Measurements from ENCODE around the gene PLA2G4F.

The PLA2G4F gene

GRCh38 chr15:42163291-42163690, 6.9 kb upstream of the PLA2G4F start:
- DNase-seq: no peak

GRCh38 chr15:42160136-42160535, 3.7 kb upstream of the PLA2G4F start:
- no peak for DNase-seq

DNA sequence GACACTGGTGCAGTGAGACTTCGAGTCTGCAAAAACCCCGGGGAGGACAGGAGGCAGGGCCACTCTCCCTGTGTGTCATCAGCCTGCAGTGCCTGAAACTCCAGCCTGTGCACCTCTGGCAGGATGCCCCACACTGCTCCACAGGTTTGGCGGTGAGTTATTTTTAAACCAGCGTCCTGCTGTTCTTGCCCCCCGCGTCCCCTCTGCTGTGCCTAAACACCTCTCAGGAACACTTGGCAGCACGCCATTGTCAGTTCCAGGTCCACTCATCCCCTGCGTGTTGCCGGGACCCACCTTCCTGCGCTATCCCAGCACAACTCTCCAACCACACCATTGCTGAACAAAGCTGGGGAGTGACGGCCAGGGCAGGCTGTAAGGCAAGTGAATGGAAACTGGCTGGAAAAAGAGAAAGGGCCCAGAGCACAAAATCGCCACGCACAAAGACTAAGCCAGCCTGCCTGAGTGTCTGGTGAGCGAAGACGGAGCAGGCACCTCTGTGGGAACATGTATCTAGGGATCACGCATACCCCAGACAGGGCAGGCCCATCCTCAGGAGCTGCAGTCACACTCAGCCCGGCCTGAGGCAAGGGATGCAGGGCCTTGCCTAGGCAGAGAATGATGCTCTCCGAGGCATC, 3.1 kb upstream of the PLA2G4F start:
- DNase-seq: no peak

DNA sequence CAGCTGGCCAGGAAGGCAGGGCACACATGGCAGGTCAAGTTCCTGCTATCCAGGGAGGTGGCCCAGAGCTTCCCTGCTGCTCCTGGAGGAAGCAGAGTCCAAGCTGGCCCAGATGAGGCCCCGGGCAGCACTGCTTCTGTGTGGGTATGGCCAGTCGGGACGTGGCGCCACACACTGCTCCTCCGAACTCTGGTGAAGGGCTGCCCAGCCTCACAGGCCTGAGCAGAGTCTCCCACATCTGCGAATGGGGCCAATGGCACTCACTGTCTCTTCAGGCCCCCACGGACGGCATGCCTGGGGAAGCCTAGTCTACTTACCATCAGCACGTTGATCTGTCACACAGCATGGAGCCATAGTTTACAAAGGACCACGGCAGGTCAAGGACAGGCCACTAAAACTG, 2.5 kb upstream of the PLA2G4F start:
- DNase-seq: no peak

- DNase-seq: no peak
Observed at GRCh38 chr15:42157981-42158765, 1.7 kb upstream of the PLA2G4F start.

DNA sequence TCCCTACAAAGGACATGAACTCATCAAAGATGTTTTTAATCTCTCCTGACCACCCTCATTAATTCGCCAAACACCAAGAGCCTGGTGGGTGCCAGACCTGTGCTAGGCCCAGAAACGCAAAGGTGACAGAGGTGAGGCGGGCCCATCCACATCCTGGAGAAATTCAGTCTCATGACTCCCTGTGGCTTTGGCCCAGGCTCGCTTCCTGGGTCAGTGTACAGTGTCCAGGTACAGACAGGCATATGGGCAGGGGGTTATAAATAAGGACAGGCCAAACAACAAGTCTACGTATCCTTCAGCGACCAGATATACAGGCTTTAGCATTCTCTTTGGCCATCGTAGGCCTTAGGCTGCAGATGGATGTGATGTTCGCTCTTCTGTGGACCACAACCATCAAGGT, 945 bp upstream of the PLA2G4F start:
- DNase-seq: no peak

DNA sequence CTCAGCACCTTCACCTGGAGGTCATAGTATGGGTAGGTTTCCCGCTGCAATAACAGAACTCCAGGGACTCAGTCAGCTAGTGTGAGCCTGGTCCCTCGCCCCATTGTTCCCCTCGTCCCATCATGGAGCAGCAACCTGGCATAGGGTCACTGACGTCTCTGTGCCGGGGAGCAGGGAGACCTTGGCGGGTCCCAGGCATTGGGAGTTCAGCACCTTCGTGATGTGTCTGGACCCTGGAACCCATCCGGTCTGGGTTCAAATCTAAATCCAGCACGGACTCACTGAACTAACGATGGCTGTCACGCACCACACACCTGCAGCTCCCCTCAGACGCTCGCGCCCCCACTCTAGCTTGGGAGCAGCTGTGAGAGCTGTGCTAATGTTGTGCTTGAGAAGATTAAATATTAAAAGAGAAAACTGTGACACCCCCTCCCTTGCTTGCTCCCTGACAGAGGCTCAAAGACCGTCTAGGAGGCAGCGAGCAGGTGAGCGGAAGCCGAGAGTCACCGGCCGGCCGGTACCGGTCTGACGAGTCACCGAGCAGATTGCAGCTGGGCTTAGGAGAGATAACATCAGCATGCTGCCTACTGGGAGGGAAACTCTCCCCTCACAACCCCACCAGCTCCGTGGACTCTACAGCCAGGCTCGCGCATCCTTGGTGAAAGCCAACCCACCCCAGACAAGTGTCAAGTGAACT, 742 bp downstream of the PLA2G4F start:
- DNase-seq: no peak

GRCh38 chr15:42154956-42155355, 1.5 kb downstream of the PLA2G4F start:
- DNase-seq: no peak

DNA sequence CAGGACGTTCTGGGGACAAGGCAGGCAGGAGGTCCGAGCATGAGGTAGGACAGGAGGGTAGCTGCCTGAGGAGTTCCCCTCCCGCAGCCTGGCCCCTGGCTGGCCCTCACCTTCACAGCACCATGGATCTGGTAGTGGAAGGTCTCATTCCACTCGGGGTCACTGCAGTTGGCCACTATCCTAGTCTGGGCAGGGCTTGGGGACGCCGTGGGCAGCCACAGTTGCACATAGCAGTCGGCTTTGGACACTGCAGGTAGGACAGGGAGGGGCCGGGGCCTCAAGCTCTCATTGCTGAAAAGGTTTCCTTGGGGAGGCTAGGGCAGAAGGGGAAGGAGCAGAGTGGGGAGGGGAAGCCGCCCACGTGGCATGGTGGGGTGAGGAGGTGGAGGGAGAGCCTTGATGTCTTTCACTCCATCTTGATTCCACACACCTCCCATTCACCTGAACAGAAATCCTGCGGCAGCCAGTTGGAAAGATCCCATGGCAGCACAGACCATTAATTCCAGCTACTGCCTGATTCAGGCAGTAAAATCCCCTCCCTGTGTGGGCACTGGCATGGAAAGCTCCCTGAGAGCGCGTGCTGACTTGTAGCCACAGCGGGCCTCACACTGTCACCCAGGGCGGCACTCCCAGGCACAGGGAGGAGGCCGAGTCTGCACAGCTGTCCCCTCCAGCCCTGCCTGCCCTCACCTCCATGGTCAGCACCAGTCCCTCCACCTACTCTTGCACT, 2.1 kb downstream of the PLA2G4F start:
- no peak for DNase-seq

DNA sequence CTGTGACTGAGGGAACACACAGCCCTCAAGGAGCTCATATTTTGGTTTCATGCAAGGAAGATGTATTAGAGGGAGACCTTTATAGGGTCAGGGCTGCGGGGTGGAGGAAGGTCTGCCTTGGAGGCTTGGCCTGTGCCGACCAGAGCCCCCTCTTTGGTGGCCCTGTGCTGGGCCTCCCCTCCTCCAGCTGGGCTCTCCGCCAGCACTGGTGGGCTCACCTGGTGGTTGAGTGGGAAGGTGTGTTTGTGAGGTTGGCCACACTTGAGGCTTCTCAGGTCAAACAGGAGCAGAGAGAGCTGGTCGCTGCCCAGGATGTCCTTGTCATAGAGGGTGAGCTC, 2.6 kb downstream of the PLA2G4F start:
- DNase-seq: no peak

DNA sequence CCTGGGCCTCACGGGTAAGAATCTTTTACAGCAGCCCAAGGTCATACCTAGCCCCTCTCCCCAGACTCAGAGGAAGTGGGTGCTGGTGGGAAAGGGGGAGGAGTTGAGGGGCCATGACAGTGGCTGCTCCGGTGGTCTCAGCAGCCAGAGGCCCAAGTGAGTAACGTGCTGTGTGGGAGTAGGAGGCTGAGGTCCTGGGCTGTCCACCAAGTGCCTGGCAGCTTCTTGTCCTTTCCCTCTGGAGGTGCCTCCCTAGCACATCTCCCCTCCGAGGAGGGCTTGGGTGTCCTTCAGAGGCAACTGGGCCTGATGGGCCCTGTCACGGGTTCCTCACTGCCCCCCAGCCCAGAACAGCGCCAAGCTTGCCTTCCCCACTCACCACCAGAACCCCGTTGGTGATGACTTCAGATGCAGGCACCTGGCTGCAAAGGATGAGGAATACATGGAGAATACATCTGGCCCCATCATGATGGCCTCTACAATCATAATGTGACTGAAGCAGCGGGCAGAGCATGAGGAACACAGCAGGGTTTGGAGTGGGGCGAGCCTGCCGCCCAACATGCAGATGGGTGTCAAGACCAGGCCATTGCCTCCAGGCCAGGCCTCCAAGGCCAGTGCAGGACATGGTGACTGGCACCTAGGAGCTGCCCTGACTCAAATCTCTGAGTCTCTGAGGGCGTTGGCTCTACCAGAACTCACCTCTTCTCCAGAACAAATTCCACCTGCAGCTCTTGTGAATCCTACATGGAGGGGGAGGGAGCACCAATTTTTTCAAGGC, 3.3 kb downstream of the PLA2G4F start:
- no peak for DNase-seq

DNA sequence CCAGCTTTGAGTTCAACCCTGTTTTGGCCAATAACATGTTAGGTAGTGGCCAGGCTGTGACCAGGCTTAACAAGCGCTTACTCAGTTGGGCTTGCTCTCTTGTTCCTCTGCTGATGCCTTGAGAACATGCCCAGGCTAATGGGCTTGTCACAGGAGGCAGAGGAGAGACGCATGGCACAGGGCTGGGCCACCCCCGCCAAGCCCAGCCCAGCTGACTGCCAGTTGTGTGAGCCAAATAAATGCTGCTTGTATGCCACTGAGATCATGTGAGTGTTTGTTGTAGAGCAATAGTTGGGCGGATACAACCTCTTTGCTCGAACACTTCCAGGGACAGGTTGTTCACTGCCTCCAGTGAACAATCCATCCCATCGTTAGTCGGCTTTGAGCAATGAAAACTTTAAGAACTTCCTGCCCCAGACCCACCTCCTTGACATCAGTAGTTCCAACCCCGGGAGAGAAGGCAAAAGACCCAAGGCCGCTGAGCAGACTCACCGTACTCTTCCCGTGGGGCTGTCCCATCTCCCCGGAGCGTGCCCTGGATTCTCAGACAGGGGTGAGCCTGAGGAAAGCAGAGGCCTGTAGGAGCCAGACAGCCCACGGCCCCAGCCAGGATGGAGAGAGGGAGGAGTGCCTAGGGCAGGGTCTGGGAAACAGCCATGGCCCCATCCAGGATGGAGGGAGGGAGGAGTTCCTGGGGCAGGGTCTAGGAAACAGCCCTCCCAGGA, 4.1 kb downstream of the PLA2G4F start:
- no peak for DNase-seq

DNA sequence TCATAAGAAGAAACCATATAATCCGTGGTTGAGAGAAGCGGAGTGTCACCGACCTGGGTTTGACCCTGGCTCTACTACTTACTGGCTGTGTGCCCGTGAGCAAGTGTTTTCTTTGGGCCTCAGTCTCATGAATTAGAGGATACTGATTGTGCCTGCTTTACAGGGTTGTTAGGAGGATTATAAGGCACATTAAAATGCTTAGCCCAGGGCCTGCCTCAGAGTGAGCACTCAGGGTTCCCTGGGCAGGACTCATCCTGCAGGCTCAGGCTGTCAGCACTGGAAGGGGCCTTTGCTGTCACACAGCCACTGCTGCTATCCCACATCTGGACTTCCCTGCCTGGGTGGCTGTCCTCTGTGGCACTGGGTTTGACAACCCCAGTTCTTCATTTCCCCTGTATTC, 4.7 kb downstream of the PLA2G4F start:
- DNase-seq: no peak

- no peak for DNase-seq
Observed at GRCh38 chr15:42151141-42151561, 5.3 kb downstream of the PLA2G4F start.

GRCh38 chr15:42150219-42150970, 6.0 kb downstream of the PLA2G4F start:
- no peak for DNase-seq

DNA sequence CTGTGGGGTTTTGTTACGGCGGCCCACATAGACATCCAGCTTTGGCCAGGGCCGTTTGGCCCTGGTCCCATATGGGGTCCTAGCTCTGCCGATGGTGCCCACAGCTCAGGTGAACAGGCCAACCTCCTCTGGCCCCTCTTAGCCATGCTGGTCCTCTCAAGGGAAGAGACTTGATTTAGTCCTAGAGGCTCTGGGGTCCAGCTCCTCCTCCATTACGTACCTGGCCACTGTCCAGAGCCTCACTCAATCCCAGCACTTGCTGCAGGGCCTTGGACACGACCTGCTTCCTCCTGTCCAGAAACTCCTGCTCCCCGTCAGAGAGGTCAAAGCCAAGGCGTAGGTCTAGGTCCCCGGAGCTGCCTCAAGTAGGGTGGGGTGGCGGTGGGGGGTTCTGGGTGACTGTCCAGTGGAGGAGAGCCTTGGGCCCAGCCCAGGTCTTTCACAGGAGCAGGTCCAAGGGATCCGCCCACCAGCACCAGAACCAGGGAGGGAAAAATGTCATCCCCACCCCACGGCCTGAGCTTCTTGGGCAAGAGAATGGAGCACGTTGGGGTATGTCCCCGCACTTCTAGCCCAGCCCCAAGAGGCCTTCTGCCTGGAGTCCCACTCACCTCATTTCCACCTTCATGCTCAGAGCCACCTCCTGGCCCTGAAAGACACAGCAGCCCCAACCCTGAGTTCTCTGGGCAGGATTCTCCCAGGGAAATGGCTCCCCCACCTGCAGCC, 6.8 kb downstream of the PLA2G4F start:
- no peak for DNase-seq

DNA sequence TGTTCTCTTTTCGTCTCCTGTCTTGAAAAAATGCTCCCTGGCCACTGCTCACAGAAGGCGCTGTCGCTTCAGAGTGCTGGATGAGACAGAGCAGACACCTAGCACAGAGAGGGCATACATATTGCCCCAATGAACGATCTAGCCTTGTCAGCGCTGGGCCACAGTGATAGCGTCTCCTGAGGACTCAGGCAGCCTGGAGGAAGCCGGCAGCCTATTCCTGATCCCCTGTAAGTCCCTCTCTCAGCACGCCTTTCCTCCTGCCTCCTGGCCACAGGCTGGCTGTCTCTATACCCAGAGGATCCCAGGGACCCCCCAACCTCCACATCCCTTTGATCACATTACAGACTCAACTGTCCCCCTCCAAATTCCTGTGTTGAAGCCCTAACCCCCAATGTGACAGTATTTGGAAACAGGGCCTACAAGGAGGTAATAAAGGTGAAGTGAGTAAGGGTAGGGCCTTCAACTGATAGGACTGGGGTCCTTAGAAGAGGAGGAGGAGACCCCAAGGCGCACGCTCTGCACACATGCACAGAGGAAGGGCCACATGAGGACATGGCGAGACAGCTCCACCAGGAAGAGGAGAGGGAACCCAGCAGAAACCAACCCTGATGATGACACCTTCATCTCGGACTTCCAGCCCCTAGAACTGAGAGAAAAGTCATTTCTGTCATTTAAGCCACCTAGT, 7.5 kb downstream of the PLA2G4F start:
- DNase-seq: no peak

DNA sequence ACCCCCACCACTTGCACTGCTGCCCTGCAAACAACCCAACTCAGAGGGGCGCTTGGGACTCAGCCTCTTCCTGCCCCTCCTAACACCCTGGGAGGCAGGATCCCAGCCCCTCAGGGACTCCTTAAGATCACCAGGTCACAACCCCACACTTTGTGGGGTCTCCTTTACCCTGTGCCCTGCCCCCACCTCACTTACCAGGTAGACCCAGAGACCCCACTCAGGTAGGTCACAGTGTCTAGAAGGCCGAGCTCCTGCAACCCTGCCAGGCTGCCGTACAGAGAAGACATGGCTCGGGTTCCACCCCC, 9.1 kb downstream of the PLA2G4F start:
- DNase-seq: no peak

DNA sequence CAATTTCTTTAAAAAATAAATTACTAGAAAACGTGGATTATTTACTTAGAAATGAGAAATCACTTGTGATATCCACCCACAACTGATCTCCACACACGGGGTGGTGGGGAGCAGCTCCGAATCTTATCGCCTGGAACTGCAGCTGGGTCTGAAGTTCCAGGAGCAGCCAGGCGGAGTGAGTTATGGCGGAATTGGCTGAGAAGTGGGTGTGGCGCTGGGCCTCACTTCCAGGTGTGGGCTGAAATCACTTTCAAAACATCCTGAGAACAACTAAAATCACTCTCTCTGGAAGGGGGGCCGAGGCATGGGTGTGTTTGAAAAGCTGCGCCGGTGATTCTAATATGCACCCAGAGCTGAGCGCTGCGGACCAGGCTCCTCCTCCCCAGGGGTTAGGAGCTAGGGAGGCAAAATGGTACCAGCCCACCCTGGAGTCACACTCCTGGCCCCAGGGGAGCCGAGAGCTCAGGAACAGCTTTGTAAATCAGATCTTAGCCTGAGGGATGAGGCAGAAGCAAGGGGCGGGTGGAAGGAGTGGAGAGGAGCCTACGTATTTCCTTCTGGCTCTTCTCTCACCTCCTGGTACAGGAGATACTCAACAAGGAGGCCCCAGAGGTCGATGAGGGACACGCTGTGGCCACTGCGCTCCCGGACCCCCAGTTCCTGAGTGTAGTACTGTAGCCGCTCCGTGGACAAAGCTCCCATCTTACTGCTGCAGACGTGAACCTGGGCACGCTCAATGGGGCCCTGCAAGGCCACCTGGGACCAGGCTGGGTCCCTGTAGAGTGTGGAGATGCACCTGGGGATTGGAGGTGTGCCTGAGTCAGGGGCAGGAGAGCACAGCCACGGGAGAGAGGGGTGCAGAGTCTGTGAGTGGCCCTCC, 9.6 kb downstream of the PLA2G4F start:
- no peak for DNase-seq
